Effector memory CD8-positive, alpha-beta T cell (primary cell): Measurements from ENCODE around the gene SGSH.
A peak's percentile ranks its signal among the peaks of the same experiment; 100 is the strongest.

ENCODE experiments used
- ATAC-seq: fragments of 150-1000 bp; cut with Tn5 transposase; replicated peaks from 2 replicates; pipeline ENCODE4 v1.10.0; 2021; ENCODE audit warnings: mild to moderate bottlenecking, moderate library complexity
- DNase-seq, 3 experiments: peaks; one replicate each; pipeline ENCODE4 v3.0.0; 2021
- H3K27ac Mint-ChIP-seq, 2 donors: one replicate each; pipeline ENCODE4 v1.8.0; 2022; ENCODE audit warnings: mild to moderate bottlenecking in 2 of 2, mixed read lengths in 2 of 2, moderate library complexity in 2 of 2
- H3K27me3 Mint-ChIP-seq, 2 donors: one replicate each; pipeline ENCODE4 v1.8.0; 2022; ENCODE audit warnings: mixed read lengths in 2 of 2
- H3K36me3 Mint-ChIP-seq: one replicate; pipeline ENCODE4 v1.8.0; 2022; ENCODE audit warnings: mild to moderate bottlenecking, moderate library complexity, mixed read lengths; ENCODE audit not compliant: insufficient read depth
- H3K4me1 Mint-ChIP-seq, 2 donors: one replicate each; pipeline ENCODE4 v1.8.0; 2022; ENCODE audit warnings: low read depth in 2 of 2, mixed read lengths in 2 of 2
- H3K4me3 Mint-ChIP-seq, 2 donors: one replicate each; pipeline ENCODE4 v1.8.0; 2022; ENCODE audit warnings: mild to moderate bottlenecking in 2 of 2, mixed read lengths in 2 of 2, moderate library complexity in 2 of 2
- H3K9me3 Mint-ChIP-seq, 2 donors: one replicate each; pipeline ENCODE4 v1.8.0; 2022; ENCODE audit warnings: mixed read lengths in 2 of 2
- total RNA-seq, 9 experiments: gene quantifications; one replicate each; lab custom pipeline; 2026; lab: John Stamatoyannopoulos, UW

SGSH gene
- total RNA-seq: 14.6 to 109 (median 57.8) reads per million in 9 experiments

GRCh38 chr17:80220054-80220735 is at the start of gene SGSH, which contains the start of gene SLC26A11:
SGSH (minus strand) TSS chr17:80220333; CDS start chr17:80220313, 20 bp downstream.
SLC26A11 (plus strand) TSS chr17:80220427; CDS start chr17:80221561, 1,134 bp downstream.
- peak within 1 kb of the TSS; percentile 94 to 97 for H3K27ac Mint-ChIP-seq
- H3K9me3 Mint-ChIP-seq: no peaks in the 10 kb centered on the region
- no peaks in the 10 kb centered on the region for H3K27me3 Mint-ChIP-seq
- H3K4me1 Mint-ChIP-seq: peaks cover 23 to 29% of the 10 kb centered on the region in 2 donors
- peak; percentile 30 to 41 (median 40) for DNase-seq
- peak within 1 kb of the TSS; percentile 84 to 95 for H3K4me3 Mint-ChIP-seq
- peaks cover 32% of the 10 kb centered on the region for H3K36me3 Mint-ChIP-seq
- ATAC-seq: peak; percentile 50

GRCh38 chr17:80269405-80269807 is 49.3 kb upstream of the SGSH start:
- Mint-ChIP-seq H3K36me3 (peaks cover 50% of the 10 kb centered on the region), H3K27ac (no peak overlapping the region), H3K27me3 (no peaks in the 10 kb centered on the region), H3K9me3 (no peaks in the 10 kb centered on the region), H3K4me3 (no peak overlapping the region), H3K4me1 (peaks cover 35 to 40% of the 10 kb centered on the region in 2 donors)
- DNase-seq: no peak
- no peak for ATAC-seq

- no peaks in the 10 kb centered on the region for H3K9me3 Mint-ChIP-seq
- no peaks in the 10 kb centered on the region for H3K27me3 Mint-ChIP-seq
- DNase-seq (no peak), ATAC-seq (no peak)
- H3K36me3 Mint-ChIP-seq: peaks cover 44% of the 10 kb centered on the region
- H3K4me3 Mint-ChIP-seq: no peak overlapping the region
- peaks cover 30 to 36% of the 10 kb centered on the region in 2 donors for H3K4me1 Mint-ChIP-seq
- H3K27ac Mint-ChIP-seq: no peak overlapping the region
Observed at GRCh38 chr17:80268427-80268826, 48.3 kb upstream of the SGSH start.

- H3K4me1 Mint-ChIP-seq: peaks cover 30 to 42% of the 10 kb centered on the region in 2 donors
- DNase-seq (no peak), ATAC-seq (no peak)
- no peaks in the 10 kb centered on the region for H3K27me3 Mint-ChIP-seq
- H3K36me3 Mint-ChIP-seq: peaks cover 35% of the 10 kb centered on the region
- peak overlapping the region in 1 of 2 donors; percentile 98 for H3K4me3 Mint-ChIP-seq
- H3K27ac Mint-ChIP-seq: peak overlapping the region in 1 of 2 donors; percentile 80
- H3K9me3 Mint-ChIP-seq: no peaks in the 10 kb centered on the region
Observed at GRCh38 chr17:80267391-80267790, 47.3 kb upstream of the SGSH start.

GRCh38 chr17:80265205-80266068 is 45.3 kb upstream of the SGSH start:
- DNase-seq: peak; percentile 69 to 73 (median 70)
- no peaks in the 10 kb centered on the region for H3K9me3 Mint-ChIP-seq

GRCh38 chr17:80264205-80265075 is 44.3 kb upstream of the SGSH start:
- peaks cover 44% of the 10 kb centered on the region in 2 donors for H3K4me1 Mint-ChIP-seq
- no peaks in the 10 kb centered on the region for H3K27me3 Mint-ChIP-seq
- no peaks in the 10 kb centered on the region for H3K9me3 Mint-ChIP-seq
- DNase-seq (peak; percentile 38 to 44 (median 44)), ATAC-seq (peak; percentile 19)
- peak overlapping the region in 1 of 2 donors; percentile 98 for H3K4me3 Mint-ChIP-seq
- peaks cover 38% of the 10 kb centered on the region for H3K36me3 Mint-ChIP-seq
- H3K27ac Mint-ChIP-seq: peak overlapping the region; percentile 90 to 94

More at GRCh38 chr17:80265205-80266068, 45.3 kb upstream of the SGSH start:
- peaks cover 34% of the 10 kb centered on the region for H3K36me3 Mint-ChIP-seq
- peaks cover 40 to 45% of the 10 kb centered on the region in 2 donors for H3K4me1 Mint-ChIP-seq
- peak overlapping the region; percentile 90 to 94 for H3K27ac Mint-ChIP-seq
- ATAC-seq: peak; percentile 73
- no peaks in the 10 kb centered on the region for H3K27me3 Mint-ChIP-seq
- H3K4me3 Mint-ChIP-seq: peak overlapping the region in 1 of 2 donors; percentile 98

- peak overlapping the region; percentile 90 to 94 for H3K27ac Mint-ChIP-seq
- ATAC-seq (peak; percentile 39), DNase-seq (peak; percentile 77 to 80 (median 78))
- peak overlapping the region in 1 of 2 donors; percentile 98 for H3K4me3 Mint-ChIP-seq
- no peaks in the 10 kb centered on the region for H3K27me3 Mint-ChIP-seq
- no peaks in the 10 kb centered on the region for H3K9me3 Mint-ChIP-seq
- peaks cover 43% of the 10 kb centered on the region for H3K36me3 Mint-ChIP-seq
- H3K4me1 Mint-ChIP-seq: peaks cover 49 to 52% of the 10 kb centered on the region in 2 donors
Observed at GRCh38 chr17:80263253-80264204, 43.4 kb upstream of the SGSH start.

- H3K36me3 Mint-ChIP-seq: peaks cover 47% of the 10 kb centered on the region
- no peak for ATAC-seq
- H3K4me3 Mint-ChIP-seq: peak overlapping the region in 1 of 2 donors; percentile 98
- peak overlapping the region in 1 of 2 donors; percentile 94 for H3K27ac Mint-ChIP-seq
- H3K9me3 Mint-ChIP-seq: no peaks in the 10 kb centered on the region
- no peak for DNase-seq
- H3K27me3 Mint-ChIP-seq: no peaks in the 10 kb centered on the region
- H3K4me1 Mint-ChIP-seq: peaks cover 57 to 59% of the 10 kb centered on the region in 2 donors
Observed at GRCh38 chr17:80262775-80263244, 42.7 kb upstream of the SGSH start.

GRCh38 chr17:80262291-80262690 is 42.2 kb upstream of the SGSH start:
- H3K27ac Mint-ChIP-seq: peak overlapping the region; percentile 96 to 98
- no peaks in the 10 kb centered on the region for H3K27me3 Mint-ChIP-seq
- peak overlapping the region in 1 of 2 donors; percentile 98 for H3K4me3 Mint-ChIP-seq
- DNase-seq: no peak
- peaks cover 56% of the 10 kb centered on the region in 2 donors for H3K4me1 Mint-ChIP-seq
- H3K36me3 Mint-ChIP-seq: peaks cover 47% of the 10 kb centered on the region
- H3K9me3 Mint-ChIP-seq: no peaks in the 10 kb centered on the region
- no peak for ATAC-seq

GRCh38 chr17:80261895-80262279 is 41.8 kb upstream of the SGSH start:
- DNase-seq (no peak), ATAC-seq (no peak)
- Mint-ChIP-seq H3K27ac (peak overlapping the region; percentile 96 to 98), H3K27me3 (no peaks in the 10 kb centered on the region), H3K4me3 (peak overlapping the region in 1 of 2 donors; percentile 98), H3K4me1 (peaks cover 53 to 55% of the 10 kb centered on the region in 2 donors), H3K36me3 (peaks cover 47% of the 10 kb centered on the region), H3K9me3 (no peaks in the 10 kb centered on the region)

GRCh38 chr17:80261159-80261894 is 41.2 kb upstream of the SGSH start:
- ATAC-seq (peak; percentile 18), DNase-seq (peak; percentile 48 to 71 (median 49))
- H3K4me1 Mint-ChIP-seq: peaks cover 53 to 55% of the 10 kb centered on the region in 2 donors
- peak overlapping the region in 1 of 2 donors; percentile 98 for H3K4me3 Mint-ChIP-seq
- H3K36me3 Mint-ChIP-seq: peaks cover 47% of the 10 kb centered on the region
- no peaks in the 10 kb centered on the region for H3K27me3 Mint-ChIP-seq
- peak overlapping the region; percentile 96 to 98 for H3K27ac Mint-ChIP-seq
- H3K9me3 Mint-ChIP-seq: no peaks in the 10 kb centered on the region
